HG02642 (cell line): Measurements from ENCODE around the gene ECE2.

Experiments
- ATAC-seq: cut with Tn5 transposase; IDR thresholded peaks from one replicate; pipeline ENCODE4 v1.9.1; 2021; ENCODE audit warnings: mild to moderate bottlenecking; ENCODE audit not compliant: unreplicated experiment, poor library complexity

ECE2 gene

DNA sequence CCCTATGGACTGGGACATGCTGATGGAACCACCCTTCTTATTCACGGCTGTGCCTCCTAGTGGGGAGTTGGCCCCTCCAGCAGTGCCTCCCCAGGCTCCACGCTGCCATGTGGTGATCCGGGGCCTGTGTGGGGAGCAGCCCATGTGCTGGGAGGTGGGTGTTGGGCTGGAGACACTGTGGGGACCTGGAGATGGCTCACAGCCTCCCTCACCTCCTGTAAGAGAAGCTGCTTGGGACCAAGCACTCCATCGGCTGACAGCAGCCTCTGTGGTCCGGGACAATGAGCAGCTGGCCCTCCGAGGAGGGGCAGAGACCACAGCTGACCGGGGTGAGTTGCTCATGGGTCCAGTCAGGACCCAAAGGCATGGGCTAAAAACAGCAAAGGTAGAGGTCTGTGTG, 36.1 kb upstream of the ECE2 start:
- no peak for ATAC-seq

DNA sequence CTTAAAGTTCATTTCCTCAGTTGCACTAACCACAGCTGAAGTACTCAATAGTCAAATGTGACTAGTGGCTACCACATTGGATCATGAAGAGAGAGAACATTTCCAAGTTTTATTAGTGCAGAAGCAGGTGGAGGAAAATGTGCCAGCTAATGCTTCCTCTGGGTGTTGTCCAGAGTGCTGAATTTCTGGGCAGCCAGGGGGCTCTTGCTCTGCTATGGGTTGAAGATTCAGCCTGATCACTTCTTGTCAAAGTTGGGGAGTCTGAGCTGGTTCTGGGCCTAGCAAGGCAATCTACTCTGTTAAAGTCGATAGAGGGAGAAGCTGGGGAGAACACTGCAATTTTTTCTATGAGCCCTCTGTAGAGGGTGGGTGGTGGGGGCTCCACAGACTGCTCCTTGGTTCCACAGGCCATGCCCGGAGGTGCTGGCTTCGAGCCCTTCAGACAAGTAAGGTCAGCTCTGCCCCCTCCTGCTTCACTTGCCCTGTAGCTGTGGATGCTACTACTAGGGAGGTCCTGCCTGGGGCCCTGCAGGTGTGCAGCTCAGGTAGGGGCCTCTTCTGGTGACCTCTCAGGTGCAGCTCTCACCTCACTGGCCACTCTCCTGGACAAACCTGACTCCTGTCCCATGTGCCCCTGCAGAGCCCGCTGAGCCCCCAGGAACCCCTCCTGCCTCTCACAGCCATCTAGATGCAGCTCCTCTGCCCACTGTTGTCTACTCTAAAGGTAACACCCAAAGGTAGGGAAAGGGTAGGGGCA, 35.3 kb upstream of the ECE2 start:
- ATAC-seq = no peak

DNA sequence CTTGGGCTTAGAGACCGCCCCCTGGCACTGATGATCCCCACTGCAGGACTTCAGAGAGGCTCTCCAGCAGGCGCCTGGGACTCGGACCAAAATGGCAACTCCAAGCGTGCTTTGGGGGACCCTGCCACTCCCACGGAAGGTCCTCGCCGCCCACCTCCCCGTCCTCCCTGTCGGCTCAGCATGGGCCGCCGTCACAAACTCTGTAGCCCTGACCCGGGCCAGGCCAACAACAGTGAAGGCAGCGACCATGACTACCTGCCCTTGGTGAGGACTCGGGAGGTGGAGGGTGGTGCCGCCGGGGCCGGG, 34.7 kb upstream of the ECE2 start:
- no peak for ATAC-seq

DNA sequence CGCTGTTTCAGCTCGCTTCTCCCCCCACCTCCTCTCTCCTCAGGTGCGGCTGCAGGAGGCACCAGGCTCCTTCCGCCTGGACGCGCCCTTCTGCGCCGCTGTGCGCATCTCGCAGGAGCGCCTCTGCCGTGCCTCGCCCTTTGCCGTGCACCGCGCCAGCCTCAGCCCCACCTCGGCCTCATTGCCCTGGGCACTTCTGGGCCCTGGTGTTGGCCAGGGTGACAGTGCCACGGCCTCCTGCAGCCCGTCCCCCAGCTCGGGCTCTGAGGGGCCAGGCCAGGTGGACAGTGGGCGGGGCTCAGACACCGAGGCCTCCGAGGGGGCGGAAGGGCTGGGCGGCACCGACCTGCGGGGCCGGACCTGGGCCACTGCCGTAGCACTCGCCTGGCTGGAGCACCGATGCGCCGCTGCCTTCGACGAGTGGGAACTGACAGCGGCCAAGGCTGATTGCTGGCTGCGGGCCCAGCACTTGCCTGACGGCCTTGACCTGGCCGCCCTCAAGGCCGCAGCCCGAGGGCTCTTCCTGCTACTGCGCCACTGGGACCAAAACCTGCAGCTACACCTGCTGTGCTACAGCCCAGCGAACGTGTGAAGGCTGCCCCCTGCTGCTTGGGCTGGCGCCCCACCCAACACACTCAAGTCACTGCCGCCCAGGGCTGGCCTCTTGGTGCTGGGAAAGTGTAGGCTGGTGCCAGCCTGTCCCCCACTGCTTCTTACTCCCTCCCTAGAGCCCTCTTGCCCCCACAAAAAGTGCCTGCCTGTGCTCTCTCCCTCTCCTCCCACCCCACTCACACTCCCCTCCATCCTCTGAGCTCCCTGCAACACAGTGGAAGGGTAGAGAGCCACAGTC, 34.1 kb upstream of the ECE2 start:
- no peak for ATAC-seq

DNA sequence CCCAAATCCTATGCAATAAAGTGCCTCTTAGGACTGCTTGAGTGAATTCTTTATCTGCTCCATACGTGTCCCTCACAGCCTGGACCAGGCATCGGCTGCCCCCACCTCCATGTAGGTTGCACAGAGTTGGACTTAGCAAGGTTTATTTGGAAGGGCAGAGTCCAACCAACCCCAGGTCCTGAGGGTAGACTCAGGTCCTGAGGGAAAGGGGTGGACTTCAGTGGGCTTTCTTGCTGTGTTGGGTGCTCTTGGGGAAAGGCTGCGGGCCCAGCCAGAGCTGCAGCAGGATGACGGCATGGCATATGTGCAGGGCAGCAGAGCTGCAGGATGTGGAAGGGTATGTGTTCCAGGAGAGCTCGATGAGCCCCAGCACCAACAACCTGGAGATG, 33.5 kb upstream of the ECE2 start:
- ATAC-seq = no peak

DNA sequence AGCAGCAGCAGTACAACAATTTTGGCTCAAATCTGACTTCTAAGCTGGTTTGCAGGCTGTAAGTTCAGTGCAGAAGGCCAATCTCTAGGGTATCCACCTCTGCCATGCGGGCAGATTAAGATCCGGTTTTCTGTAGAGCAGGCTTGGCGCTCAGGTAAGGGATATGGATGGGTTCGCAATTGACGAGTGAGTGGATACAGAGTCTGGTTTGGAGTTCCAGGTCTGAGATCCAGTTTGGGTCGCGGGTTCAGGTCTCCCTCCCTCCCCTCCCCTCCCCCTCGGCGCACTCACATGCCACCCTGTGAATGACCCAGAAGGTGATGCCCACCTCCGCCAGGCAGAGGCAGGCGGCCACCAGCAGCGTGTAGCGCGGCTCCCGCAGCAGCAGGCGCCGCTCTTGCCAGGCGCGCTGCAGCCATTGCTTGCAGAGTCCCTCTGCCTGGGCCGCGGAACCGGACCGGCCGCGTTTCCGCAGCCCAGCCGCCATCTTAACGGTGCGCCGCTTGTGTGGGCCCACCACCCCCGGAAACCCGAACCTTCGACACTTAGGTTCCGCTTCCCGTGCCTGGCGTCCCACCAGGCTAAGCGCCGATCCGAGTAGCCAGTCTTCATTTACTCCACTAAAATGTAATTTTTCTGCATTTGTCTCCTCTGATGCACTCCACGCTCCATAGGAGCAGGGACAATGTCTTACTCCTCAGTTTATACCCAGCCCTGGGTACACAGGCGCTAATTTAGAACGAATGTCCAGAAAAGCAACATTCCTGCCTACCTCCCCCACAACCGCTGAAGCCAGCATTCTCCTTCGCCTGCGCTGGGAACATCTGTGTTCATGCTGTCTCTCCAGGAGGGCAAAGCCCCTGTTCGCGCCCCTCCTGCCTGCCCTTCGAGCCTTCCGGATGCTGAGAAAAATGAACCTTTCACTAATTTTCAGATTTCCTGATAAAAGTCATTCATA, 27.1 kb upstream of the ECE2 start, which contains the start of gene ALG3:
Gene ALG3 (minus strand): TSS at position 509 of the 958 bp plus-strand sequence. CDS start 22 bp downstream, at position 487.
- peak; percentile 61 for ATAC-seq

DNA sequence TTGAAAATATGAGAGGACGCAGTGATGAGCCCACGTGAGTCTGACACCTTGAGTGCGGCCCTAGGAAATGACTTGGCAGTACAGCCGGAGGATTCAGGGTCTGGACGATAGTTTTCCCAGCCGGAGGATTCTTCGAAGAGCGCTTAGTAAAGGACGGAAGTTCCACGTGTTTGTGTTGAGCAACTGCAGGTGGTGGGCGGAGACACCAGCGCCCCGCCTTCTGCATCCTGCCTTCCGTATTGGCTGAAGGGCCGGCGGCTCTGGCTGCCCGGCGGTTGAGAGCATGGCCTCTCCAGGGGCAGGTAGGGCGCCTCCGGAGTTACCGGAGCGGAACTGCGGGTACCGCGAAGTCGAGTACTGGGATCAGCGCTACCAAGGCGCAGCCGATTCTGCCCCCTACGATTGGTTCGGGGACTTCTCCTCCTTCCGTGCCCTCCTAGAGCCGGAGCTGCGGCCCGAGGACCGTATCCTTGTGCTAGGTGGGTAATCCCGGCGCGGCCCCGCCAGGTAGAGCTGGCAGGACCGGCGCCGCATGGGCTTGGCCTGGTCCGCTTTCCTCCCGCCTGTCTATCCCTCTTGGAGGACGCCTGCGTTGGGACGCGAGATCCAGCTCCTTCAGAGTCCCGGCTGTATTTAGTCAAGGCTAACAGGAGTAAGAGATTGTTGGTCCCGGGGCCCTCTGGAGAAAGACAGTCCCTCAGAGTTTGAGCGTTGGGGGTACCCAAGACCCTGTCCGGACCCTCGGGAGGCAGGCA, 26.2 kb upstream of the ECE2 start, which contains the start of gene EEF1AKMT4:
Gene EEF1AKMT4 (plus strand): TSS at position 261 of the 755 bp plus-strand sequence. CDS start 23 bp downstream, at position 284.
- peak; percentile 88 for ATAC-seq

DNA sequence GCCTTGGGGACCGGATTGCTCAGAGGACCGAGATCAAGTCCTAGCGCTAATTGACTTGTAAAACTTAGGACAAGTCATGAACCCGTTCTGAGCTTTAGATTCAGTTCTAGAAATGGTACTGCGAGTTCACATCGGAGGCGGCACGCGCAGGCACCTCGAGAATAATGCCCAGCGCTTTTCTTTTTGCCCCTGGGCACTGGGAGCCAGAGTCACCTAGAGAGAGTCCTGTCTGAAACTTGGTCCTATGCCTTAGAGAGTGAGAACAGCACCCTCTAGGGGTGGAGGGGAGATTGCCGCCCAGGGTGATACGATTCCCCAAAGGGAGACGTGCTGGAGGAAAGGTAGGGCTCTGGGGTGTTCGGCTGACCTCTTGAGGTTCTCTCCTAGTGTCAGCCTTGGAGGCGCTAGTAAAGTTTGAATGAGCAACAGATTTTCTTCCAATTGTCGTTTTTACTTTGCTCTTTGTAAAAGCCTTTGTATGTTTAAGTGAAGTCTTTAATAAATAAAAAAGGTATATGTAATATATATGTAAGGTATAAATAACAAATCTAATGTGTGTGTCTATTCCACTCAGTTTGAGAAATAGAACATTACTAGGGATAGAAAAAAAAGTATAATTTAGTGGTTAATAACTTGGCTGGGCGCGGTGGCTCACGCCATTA, 25.5 kb upstream of the ECE2 start:
- peak; percentile 60 for ATAC-seq

DNA sequence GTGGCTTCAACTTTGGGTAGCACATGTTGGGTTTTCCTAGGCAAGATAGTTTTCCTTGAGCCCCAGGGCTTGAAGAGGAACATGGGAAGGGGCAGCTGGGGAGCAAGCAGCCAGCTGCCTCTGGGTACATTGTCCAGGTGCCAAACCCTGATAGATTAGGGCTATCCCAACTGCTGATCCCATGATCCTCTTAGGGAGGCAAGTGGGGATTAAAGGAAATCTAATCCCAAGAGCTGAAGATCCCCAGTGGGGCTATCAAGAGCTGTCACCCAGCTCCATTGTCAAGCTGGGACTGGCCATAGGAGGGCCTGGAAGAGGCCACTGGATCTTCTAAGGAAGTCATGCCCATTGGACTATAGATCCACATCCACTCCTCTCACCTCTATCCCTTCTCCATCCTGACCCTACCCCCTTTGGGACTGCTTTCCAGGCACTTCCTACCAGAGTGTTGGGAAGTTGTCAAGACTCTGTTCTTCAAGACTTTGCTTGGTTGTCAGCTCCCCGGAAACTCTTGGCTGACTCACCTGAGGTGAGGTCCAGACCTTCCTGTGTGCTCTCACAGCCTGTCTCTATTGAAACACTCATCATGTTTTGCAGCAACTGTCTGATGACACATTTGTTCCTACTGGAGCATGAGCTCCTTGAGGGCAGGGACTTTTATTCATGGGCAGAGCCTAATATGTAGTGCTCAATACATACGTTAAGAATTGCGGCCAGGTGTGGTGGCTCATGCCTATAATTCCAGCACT, 20.4 kb upstream of the ECE2 start:
- ATAC-seq = no peak

DNA sequence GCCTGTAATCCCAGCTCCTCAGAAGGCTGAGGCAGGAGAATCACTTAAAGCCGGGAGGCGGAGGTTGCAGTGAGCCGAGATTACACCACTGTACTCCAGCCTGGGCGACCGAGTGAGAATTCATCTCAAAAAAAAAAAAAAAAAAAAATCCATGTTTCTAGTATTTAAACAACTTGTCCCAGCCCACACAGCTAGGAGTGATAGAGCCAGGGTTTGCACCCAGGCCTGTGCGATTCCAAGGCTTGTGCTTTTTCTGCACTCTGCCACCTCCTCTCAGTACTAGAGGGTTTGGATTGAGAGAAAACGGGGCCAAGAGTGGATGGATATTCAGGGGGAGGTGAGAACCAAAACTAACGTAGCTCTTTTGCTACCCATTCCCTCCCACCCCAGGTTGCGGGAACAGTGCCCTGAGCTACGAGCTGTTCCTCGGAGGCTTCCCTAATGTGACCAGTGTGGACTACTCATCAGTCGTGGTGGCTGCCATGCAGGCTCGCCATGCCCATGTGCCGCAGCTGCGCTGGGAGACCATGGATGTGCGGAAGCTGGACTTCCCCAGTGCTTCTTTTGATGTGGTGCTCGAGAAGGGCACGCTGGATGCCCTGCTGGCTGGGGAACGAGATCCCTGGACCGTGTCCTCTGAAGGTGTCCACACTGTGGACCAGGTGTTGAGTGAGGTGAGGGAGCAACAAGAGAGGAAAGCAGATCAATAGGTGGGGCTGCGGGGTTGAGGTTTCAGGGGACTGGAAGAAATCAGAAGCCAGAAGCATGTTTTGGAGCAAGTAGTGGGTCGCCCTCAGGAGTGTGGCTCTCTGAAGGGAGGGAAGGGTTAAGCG, 18.5 kb upstream of the ECE2 start:
- no peak for ATAC-seq

DNA sequence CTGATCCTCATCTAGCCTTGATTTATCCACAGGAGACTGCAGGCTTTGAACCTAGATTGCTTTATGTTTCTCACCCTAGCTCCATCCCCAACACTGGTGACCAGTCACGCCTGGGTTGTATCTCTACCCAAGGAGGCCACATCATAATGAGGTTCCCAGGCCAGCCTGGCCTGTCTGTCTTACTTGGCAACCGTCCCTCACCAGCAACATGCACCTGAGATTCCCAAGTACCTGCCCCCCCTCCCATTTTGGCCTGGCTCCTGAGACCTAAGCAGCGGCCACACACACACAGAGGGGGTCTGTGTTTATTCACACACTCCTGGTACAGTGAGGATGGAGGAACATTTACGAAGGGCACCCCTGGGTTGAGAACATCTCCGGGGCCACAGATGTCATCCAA, 16.9 kb upstream of the ECE2 start:
- ATAC-seq = no peak

DNA sequence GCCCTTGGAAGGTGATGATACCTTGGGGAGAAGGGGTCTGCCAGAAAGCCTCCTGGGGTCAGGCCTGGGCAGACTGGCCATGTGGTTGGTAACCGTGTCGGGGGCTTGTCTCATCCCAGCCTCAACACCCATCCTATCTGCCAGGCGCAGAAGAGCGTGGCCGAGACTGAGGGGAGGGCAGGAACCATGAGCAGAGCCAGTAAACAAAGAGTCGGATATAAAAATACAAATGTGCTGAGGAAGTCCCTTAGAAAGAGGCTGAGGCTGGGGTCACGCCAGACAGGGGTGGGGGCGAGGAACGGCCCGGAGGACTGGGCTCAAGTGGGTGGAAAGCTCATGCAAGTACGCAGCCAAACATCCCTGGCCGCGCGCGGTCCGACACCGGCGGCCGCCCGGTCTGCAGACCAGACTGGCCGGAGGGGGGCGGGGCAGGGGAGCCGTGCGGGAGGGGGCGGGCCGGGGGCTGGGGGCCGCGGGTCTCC, 16.4 kb upstream of the ECE2 start:
- ATAC-seq = no peak

DNA sequence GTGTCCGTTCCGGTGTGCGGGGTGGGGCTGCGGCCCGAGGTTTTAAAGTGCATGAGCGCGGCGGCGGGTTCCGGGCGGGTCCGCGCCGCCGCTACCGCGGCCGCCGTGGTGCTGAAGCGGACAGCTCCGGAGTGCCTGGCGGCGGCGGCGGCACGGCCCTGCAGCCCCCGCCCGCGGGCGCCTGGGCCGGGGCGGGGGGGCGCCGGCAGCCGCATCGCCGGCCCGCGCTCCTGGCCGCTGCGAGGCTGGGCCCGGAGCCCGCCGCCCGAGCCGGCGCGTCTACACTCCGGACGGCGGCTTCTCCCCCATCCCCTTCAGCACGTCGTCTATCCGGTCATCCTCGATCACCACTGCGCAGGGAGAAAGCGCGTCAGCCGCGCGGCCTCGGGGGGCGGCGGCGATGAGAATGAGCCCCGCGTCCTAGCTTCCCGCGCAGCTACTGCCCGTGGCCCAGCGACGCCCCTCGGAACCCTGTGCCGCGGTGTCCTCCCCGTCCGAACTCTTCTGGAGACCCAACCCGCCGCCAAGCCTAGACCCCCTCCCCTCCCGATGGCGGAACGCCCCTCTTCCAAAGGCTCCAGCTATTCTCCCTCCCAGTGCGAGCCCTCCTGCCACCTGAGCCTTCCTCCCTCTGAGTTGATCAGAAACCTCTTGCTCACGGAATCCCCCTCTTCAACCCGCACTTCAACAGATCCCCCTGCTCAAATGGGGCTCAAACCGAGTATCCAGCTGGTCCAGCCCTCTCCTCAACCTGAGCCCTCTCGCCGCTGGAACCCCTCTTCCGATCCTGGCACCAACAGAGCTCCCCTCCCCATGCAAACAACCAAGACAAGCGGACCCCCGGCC, 15.7 kb upstream of the ECE2 start:
- no peak for ATAC-seq

DNA sequence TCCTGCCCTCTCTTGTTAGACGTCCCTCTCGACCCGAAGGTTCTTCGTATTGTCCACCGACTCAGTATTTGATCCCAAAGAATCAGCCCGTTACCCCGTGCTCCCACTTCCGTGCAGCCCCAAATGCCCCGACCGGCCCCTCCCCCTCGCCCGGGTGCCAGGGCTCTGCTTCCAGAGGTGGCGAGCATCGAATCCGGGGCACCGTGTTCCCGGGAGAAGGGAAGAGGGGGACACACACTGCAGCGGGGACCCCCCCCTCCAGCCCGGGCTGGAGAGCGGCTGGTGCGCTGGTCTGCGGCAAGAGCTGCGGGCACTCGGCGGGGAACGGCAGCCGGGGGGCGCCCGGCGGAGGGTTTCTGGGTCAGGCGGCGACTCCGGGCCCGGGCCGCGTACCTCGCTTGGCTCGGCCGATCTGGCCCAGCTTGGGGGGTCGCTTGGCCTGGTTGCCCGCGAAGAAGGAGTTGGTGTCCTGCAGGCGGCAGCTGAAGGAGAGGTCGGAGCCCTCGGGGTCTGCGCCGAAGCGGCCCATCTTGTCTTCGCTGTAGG, 15.0 kb upstream of the ECE2 start:
- ATAC-seq = no peak

DNA sequence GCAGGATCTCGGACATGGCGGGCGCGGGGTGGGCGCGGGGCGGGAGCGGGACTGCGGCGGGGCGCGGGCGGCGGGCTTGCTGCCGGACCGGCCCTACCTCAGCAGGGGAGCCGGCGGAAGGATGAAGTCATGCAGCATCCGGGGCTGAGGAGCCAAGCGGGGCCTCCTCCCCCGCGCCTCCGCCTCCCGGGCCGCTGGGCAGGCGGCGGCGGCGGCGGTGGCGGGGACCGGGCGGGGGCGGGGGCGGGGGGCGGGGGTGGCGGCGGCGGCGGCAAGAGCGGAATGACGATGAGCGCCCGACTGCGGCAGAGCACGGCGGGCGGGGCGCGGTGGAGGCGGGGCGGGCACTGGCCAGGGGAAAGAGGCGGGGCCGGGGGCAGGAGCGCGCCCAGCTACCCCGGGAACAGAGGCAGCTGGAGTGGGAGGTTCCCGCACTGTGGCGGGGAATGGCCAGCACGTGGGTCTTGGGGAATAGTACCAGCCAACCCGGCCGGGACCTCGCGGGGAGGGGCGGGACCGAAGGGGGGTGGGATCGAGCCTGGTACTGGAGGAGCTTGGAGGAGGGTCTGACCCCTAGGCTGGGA, 14.5 kb upstream of the ECE2 start, which contains the start of gene CAMK2N2:
Gene CAMK2N2 (minus strand): TSS at position 284 of the 584 bp plus-strand sequence. CDS start 268 bp downstream, at position 16.
- ATAC-seq = peak; percentile 61
